IMR-90 (cell line): ENCODE measurements around the gene CDS1. TPM values are rescaled to one million over a fixed set of nuclear protein-coding genes. Genes with fewer than 3 reads are reported as not detected.

Experiments used
- ATAC-seq: fragments of 200-7000 bp; cut with Tn5 transposase; 2 replicates; pipeline ENCODE4 v1.9.1; 2020; ENCODE audit warnings: low read depth, mild to moderate bottlenecking, moderate library complexity
- BruUV-seq: library from RNA; stranded (reverse); fragments of 400-500 nt; replicated peaks from 2 replicates; lab custom pipeline; 2021; lab: Mats Ljungman, UMichigan
- CTCF ChIA-PET: fragments of 300-600 bp; formaldehyde crosslinking; extraction: SDS; loops from one replicate; lab custom pipeline; 2021; ENCODE audit warnings: antibody characterized with exemption; lab: Yijun Ruan, JAX
- POLR2A ChIA-PET: fragments of 300-600 bp; sonication (Branson Sonifier 250); formaldehyde crosslinking; loops from one replicate; lab custom pipeline; 2022; ENCODE audit warnings: antibody characterized with exemption; ENCODE audit not compliant: unreplicated experiment; lab: Charles Lee
- DNase-seq: peaks from one replicate; pipeline ENCODE4 v3.0.0; 2013
- H2AFZ ChIP-seq: replicated peaks from 2 replicates; pipeline ENCODE3; 2013; ENCODE audit warnings: low read length, mild to moderate bottlenecking; ENCODE audit not compliant: poor library complexity
- H2AK5ac ChIP-seq: 2 replicates; pipeline ENCODE4 v1.6.1; 2013; ENCODE audit warnings: low read depth, low read length, inconsistent platforms
- H2AK9ac ChIP-seq: replicated peaks from 2 replicates; pipeline ENCODE3; 2013; ENCODE audit warnings: mild to moderate bottlenecking, low read depth, low read length, moderate library complexity; ENCODE audit not compliant: poor library complexity
- H2BK120ac ChIP-seq: 2 replicates; pipeline ENCODE4 v1.6.1; 2013; ENCODE audit warnings: low read depth, low read length, inconsistent platforms
- H2BK15ac ChIP-seq: 3 replicates; pipeline ENCODE4 v1.6.1; 2013; ENCODE audit warnings: low read depth, low read length, inconsistent platforms
- H2BK20ac ChIP-seq: 2 replicates; pipeline ENCODE4 v1.6.1; 2013; ENCODE audit warnings: low read depth, mild to moderate bottlenecking, inconsistent platforms, low read length, moderate library complexity
- H2BK5ac ChIP-seq: 2 replicates; pipeline ENCODE4 v1.6.1; 2013; ENCODE audit warnings: mild to moderate bottlenecking, low read depth, low read length, inconsistent platforms; ENCODE audit not compliant: poor library complexity, severe bottlenecking
- H3K14ac ChIP-seq: replicated peaks from 2 replicates; pipeline ENCODE4 v1.6.1; 2013; ENCODE audit warnings: low read depth, low read length, inconsistent platforms
- H3K18ac ChIP-seq: 2 replicates; pipeline ENCODE4 v1.6.1; 2013; ENCODE audit warnings: low read depth, low read length, control low read depth
- H3K23ac ChIP-seq: 2 replicates; pipeline ENCODE4 v1.6.1; 2013; ENCODE audit warnings: low read depth, low read length, inconsistent platforms
- H3K27ac ChIP-seq: 2 replicates; pipeline ENCODE4 v1.5.1; 2013; ENCODE audit warnings: mild to moderate bottlenecking, control low read depth, low read length; ENCODE audit not compliant: insufficient read depth
- H3K27me3 ChIP-seq: 2 replicates; pipeline ENCODE4 v1.6.1; 2013; ENCODE audit warnings: low read length; ENCODE audit not compliant: control insufficient read depth, insufficient read depth
- H3K36me3 ChIP-seq: 2 replicates; pipeline ENCODE4 v1.6.1; 2013; ENCODE audit warnings: low read length, mixed read lengths; ENCODE audit not compliant: control insufficient read depth, insufficient read depth
- H3K4ac ChIP-seq: 2 replicates; pipeline ENCODE4 v1.6.1; 2013; ENCODE audit warnings: low read depth, low read length, inconsistent platforms
- H3K4me1 ChIP-seq: 2 replicates; pipeline ENCODE4 v1.6.1; 2013; ENCODE audit warnings: low read length, mixed read lengths; ENCODE audit not compliant: control insufficient read depth, insufficient read depth
- H3K4me2 ChIP-seq: 2 replicates; pipeline ENCODE4 v1.6.1; 2013; ENCODE audit warnings: low read depth, mild to moderate bottlenecking, control low read depth, low read length, moderate library complexity
- H3K4me3 ChIP-seq: 2 replicates; pipeline ENCODE4 v1.5.1; 2013; ENCODE audit warnings: low read depth, mild to moderate bottlenecking, control low read depth, low read length, moderate library complexity; ENCODE audit not compliant: insufficient read depth
- H3K56ac ChIP-seq: 2 replicates; pipeline ENCODE4 v1.6.1; 2013; ENCODE audit warnings: low read length, inconsistent platforms; ENCODE audit not compliant: insufficient read depth; ENCODE audit errors: extremely low read depth
- H3K79me1 ChIP-seq, 2 experiments: 2 replicates each; pipeline ENCODE4 v1.6.1; 2013; ENCODE audit warnings: low read length in 2 of 2, inconsistent platforms in 1 of 2, low read depth in 1 of 2
- H3K9ac ChIP-seq: 2 replicates; pipeline ENCODE4 v1.6.1; 2013; ENCODE audit warnings: low read depth, low read length, control low read depth
- H3K9me1 ChIP-seq: 2 replicates; pipeline ENCODE4 v1.6.1; 2013; ENCODE audit warnings: low read length, inconsistent platforms; ENCODE audit not compliant: insufficient read depth
- H3K9me3 ChIP-seq: 2 replicates; pipeline ENCODE4 v1.6.1; 2013; ENCODE audit warnings: low read length; ENCODE audit not compliant: control insufficient read depth, insufficient read depth
- H4K20me1 ChIP-seq: 2 replicates; pipeline ENCODE4 v1.6.1; 2013; ENCODE audit warnings: low read length, inconsistent platforms; ENCODE audit not compliant: insufficient read depth
- H4K5ac ChIP-seq: 2 replicates; pipeline ENCODE4 v1.6.1; 2013; ENCODE audit warnings: mild to moderate bottlenecking, low read depth, low read length, control low read depth
- H4K8ac ChIP-seq, 2 experiments: 2 replicates each; pipeline ENCODE4 v1.6.1; 2013; ENCODE audit warnings: low read depth in 2 of 2, low read length in 2 of 2, control low read depth in 1 of 2, inconsistent platforms in 1 of 2
- H4K91ac ChIP-seq: 2 replicates; pipeline ENCODE4 v1.6.1; 2013; ENCODE audit warnings: low read depth, low read length, inconsistent platforms; ENCODE audit not compliant: insufficient read depth
- BHLHE40 ChIP-seq: fragments of 150-350 bp; IDR thresholded peaks from 2 replicates; pipeline ENCODE4 v1.6.1; 2016; ENCODE audit warnings: mild to moderate bottlenecking, low read depth, low read length
- CEBPB ChIP-seq: IDR thresholded peaks from 2 replicates; pipeline ENCODE4 v1.6.1; 2012; ENCODE audit warnings: low read depth, low read length, improper control_type of control experiment
- CHD1 ChIP-seq: IDR thresholded peaks from 2 replicates; pipeline ENCODE4 v1.6.1; 2012; ENCODE audit warnings: low read depth, low read length, improper control_type of control experiment
- FOS ChIP-seq: fragments of 150-350 bp; IDR thresholded peaks from 2 replicates; pipeline ENCODE4 v1.6.1; 2016; ENCODE audit warnings: low read depth, low read length
- MAFK ChIP-seq: IDR thresholded peaks from 2 replicates; pipeline ENCODE4 v1.6.1; 2012; ENCODE audit warnings: low read depth, low read length, improper control_type of control experiment
- MAZ ChIP-seq: IDR thresholded peaks from 2 replicates; pipeline ENCODE4 v1.6.1; 2012; ENCODE audit warnings: low read depth, mild to moderate bottlenecking, low read length, improper control_type of control experiment, moderate library complexity, borderline replicate concordance
- MXI1 ChIP-seq: IDR thresholded peaks from 2 replicates; pipeline ENCODE4 v1.6.1; 2012; ENCODE audit warnings: low read depth, mild to moderate bottlenecking, low read length, moderate library complexity, borderline replicate concordance
- NFE2L2 ChIP-seq: fragments of 150-350 bp; IDR thresholded peaks from 2 replicates; pipeline ENCODE4 v1.6.1; 2016; ENCODE audit warnings: low read depth, mild to moderate bottlenecking, low read length
- POLR2A ChIP-seq: IDR thresholded peaks from 2 replicates; pipeline ENCODE4 v1.6.1; 2012; ENCODE audit warnings: mild to moderate bottlenecking, low read depth, low read length
- RAD21 ChIP-seq: IDR thresholded peaks from 2 replicates; pipeline ENCODE4 v1.6.1; 2012; ENCODE audit warnings: low read length, improper control_type of control experiment
- RCOR1 ChIP-seq: IDR thresholded peaks from 2 replicates; pipeline ENCODE4 v1.6.1; 2012; ENCODE audit warnings: mild to moderate bottlenecking, low read length, improper control_type of control experiment; ENCODE audit not compliant: insufficient replicate concordance
- RFX5 ChIP-seq: IDR thresholded peaks from 2 replicates; pipeline ENCODE4 v1.8.0; 2012; ENCODE audit warnings: low read depth, mild to moderate bottlenecking, low read length, moderate library complexity
- SMC3 ChIP-seq: fragments of 150-350 bp; IDR thresholded peaks from 2 replicates; pipeline ENCODE4 v1.6.1; 2016; ENCODE audit warnings: low read depth, mild to moderate bottlenecking, antibody characterized with exemption, low read length, moderate library complexity
- WGBS, 2 experiments: methylation state at CpG; one replicate each; pipeline versions ENCODE4 v1.1.5 to v1.1.7; 2013; ENCODE audit warnings: missing lambda C conversion rate in 2 of 2; ENCODE audit not compliant: insufficient read length in 1 of 2; ENCODE audit errors: extremely low coverage in 2 of 2; 5-methylcytosine and 5-hydroxymethylcytosine counted together
- dilution Hi-C: fragments of 300-500 bp; cut with HindIII; formaldehyde crosslinking; loops from one replicate; pipeline ENCODE4 v1.14.3; 2018; ENCODE audit warnings: low sequenced_read_pairs; ENCODE audit not compliant: unreplicated experiment
- in situ Hi-C: fragments of 300-500 bp; cut with MboI; formaldehyde crosslinking; loops from 3 replicates; pipeline ENCODE4 v1.14.3; 2019; ENCODE audit warnings: low sequenced_read_pairs, inconsistent platforms, mixed read lengths
- intact Hi-C: fragments of 100-400 bp; cut with micrococcal nuclease; formaldehyde crosslinking; loops from 2 replicates; pipeline ENCODE4 v1.10.0; 2022
- polyA plus RNA-seq, 3 experiments: library from polyadenylated mRNA; depleted of rRNA; stranded (reverse); fragments of >200 nt; gene quantifications; 2 replicates each; pipeline ENCODE4 v1.2.3, GENCODE V29; 2012; ENCODE audit warnings: low replicate concordance in 1 of 3
- total RNA-seq: library from RNA; depleted of rRNA; stranded (reverse); fragments of >200 nt; gene quantifications from 2 replicates; pipeline ENCODE4 v1.2.3, GENCODE V29; 2012
- TF ChIP-seq, protein P1 (sequence below): fragments of 150-350 bp; IDR thresholded peaks from 2 replicates; pipeline ENCODE4 v1.6.1; 2016; ENCODE audit warnings: low read depth, mild to moderate bottlenecking, low read length, moderate library complexity, borderline replicate concordance
- TF ChIP-seq, protein P2 (sequence below): fragments of 150-350 bp; IDR thresholded peaks from 2 replicates; pipeline ENCODE4 v1.6.1; 2017; ENCODE audit warnings: mild to moderate bottlenecking, antibody characterized with exemption, low read length, low read depth
- TF ChIP-seq, protein P3 (sequence below): conservative IDR thresholded peaks from 2 replicates; pipeline ENCODE4 v1.5.1; 2012; ENCODE audit warnings: mild to moderate bottlenecking, low read depth, low read length, improper control_type of control experiment

CDS1 gene
- total and polyA plus RNA-seq, 2 of the 4 experiments (the other 2 are of a cell fraction), result under 0.01 to 0.02 TPM

DNA sequence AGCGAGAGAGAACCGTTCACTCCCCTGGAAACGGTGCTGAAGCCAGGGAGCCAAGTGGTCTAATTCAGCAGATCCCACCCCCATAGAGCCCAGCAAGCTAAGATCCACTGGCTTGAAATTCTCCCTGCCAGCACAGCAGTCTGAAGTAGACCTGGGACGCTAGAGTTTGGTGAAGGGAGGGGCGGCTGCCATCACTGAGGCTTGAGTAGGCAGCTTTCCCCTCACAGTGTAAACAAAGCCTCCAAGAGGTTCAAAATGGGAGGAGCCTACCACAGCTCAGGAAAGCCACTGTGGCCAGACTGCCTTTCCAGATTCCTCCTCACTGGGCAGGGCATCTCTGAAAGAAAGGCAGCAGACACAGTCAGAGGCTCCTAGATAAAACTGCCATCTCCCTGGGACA is 37.8 kb upstream of the CDS1 start:
- H3K18ac ChIP-seq, result no peak overlapping the region
- no peak overlapping the region for H3K23ac ChIP-seq
- dilution Hi-C loops (no loop called here), in situ Hi-C loops (no loop called here), intact Hi-C loops (no loop called here)
- CTCF ChIA-PET, result no interaction called here
- H3K4me3 ChIP-seq, result no peak overlapping the region
- no peak overlapping the region for H2AFZ ChIP-seq
- BruUV-seq, result no TSS peak
- no peak overlapping the region for H2AK5ac ChIP-seq
- H2BK5ac ChIP-seq, result no peak overlapping the region
- H4K20me1 ChIP-seq, result no peaks in the 10 kb centered on the region
- no peaks in the 10 kb centered on the region for H3K79me1 ChIP-seq
- POLR2A ChIA-PET, result no interaction called here
- H4K5ac ChIP-seq, result no peak overlapping the region
- H3K9me1 ChIP-seq, result no peaks in the 10 kb centered on the region
- no peak overlapping the region for H4K8ac ChIP-seq
- H3K56ac ChIP-seq, result no peak overlapping the region
- H2BK120ac ChIP-seq, result no peak overlapping the region
- no peak overlapping the region for H3K14ac ChIP-seq
- H4K91ac ChIP-seq, result no peak overlapping the region
- no peaks in the 10 kb centered on the region for H3K4me1 ChIP-seq
- H2AK9ac ChIP-seq, result no peak overlapping the region
- no peak overlapping the region for H2BK15ac ChIP-seq
- DNase-seq (no peak), ATAC-seq (no peak)
- H3K27ac ChIP-seq, result no peak overlapping the region
- TF ChIP-seq CHD1, result no peak
- TF ChIP-seq RFX5, result no peak
- TF ChIP-seq RAD21, result no peak
- TF ChIP-seq NFE2L2, result no peak
- no peak for TF ChIP-seq RCOR1
- TF ChIP-seq FOS, result no peak
- no peak for TF ChIP-seq POLR2A
- no peak for TF ChIP-seq CEBPB
- TF ChIP-seq BHLHE40, result no peak
- TF ChIP-seq MAFK, result no peak
- no peak for TF ChIP-seq SMC3
- no peak for TF ChIP-seq MAZ
- TF ChIP-seq, protein P1, sequence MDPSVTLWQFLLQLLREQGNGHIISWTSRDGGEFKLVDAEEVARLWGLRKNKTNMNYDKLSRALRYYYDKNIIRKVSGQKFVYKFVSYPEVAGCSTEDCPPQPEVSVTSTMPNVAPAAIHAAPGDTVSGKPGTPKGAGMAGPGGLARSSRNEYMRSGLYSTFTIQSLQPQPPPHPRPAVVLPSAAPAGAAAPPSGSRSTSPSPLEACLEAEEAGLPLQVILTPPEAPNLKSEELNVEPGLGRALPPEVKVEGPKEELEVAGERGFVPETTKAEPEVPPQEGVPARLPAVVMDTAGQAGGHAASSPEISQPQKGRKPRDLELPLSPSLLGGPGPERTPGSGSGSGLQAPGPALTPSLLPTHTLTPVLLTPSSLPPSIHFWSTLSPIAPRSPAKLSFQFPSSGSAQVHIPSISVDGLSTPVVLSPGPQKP, result no peak
- TF ChIP-seq, protein P2, sequence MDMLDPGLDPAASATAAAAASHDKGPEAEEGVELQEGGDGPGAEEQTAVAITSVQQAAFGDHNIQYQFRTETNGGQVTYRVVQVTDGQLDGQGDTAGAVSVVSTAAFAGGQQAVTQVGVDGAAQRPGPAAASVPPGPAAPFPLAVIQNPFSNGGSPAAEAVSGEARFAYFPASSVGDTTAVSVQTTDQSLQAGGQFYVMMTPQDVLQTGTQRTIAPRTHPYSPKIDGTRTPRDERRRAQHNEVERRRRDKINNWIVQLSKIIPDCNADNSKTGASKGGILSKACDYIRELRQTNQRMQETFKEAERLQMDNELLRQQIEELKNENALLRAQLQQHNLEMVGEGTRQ, result no peak
- TF ChIP-seq, protein P3, sequence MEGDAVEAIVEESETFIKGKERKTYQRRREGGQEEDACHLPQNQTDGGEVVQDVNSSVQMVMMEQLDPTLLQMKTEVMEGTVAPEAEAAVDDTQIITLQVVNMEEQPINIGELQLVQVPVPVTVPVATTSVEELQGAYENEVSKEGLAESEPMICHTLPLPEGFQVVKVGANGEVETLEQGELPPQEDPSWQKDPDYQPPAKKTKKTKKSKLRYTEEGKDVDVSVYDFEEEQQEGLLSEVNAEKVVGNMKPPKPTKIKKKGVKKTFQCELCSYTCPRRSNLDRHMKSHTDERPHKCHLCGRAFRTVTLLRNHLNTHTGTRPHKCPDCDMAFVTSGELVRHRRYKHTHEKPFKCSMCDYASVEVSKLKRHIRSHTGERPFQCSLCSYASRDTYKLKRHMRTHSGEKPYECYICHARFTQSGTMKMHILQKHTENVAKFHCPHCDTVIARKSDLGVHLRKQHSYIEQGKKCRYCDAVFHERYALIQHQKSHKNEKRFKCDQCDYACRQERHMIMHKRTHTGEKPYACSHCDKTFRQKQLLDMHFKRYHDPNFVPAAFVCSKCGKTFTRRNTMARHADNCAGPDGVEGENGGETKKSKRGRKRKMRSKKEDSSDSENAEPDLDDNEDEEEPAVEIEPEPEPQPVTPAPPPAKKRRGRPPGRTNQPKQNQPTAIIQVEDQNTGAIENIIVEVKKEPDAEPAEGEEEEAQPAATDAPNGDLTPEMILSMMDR, result no peak
- TF ChIP-seq MXI1, result no peak
- H2BK20ac ChIP-seq, result no peak overlapping the region
- H3K36me3 ChIP-seq, result no peaks in the 10 kb centered on the region
- H3K9me3 ChIP-seq, result no peaks in the 10 kb centered on the region
- H3K9ac ChIP-seq, result no peak overlapping the region
- H3K4ac ChIP-seq, result no peak overlapping the region
- no CpG with 5 or more reads among the region's 5 CpGs for WGBS, 2 experiments
- no peaks in the 10 kb centered on the region for H3K27me3 ChIP-seq
- no peak overlapping the region for H3K4me2 ChIP-seq
